Fibroblast of skin of back (primary cell): ENCODE measurements around the gene IKZF3.
"Not testable (repeated sequence)": the region's sequence is repeated elsewhere in the genome, so short reads cannot be mapped to it uniquely, and the experiment has no call there.

Experiments used
- DNase-seq: peaks from one replicate; pipeline ENCODE4 v3.0.0-alpha.2; 2013

Gene IKZF3

GRCh38 chr17:39754161-39754957 is 109.8 kb downstream of the IKZF3 start:
- DNase-seq, result peak; percentile 89

GRCh38 chr17:39753514-39754160 is 110.5 kb downstream of the IKZF3 start:
- peak; percentile 40 for DNase-seq

DNA sequence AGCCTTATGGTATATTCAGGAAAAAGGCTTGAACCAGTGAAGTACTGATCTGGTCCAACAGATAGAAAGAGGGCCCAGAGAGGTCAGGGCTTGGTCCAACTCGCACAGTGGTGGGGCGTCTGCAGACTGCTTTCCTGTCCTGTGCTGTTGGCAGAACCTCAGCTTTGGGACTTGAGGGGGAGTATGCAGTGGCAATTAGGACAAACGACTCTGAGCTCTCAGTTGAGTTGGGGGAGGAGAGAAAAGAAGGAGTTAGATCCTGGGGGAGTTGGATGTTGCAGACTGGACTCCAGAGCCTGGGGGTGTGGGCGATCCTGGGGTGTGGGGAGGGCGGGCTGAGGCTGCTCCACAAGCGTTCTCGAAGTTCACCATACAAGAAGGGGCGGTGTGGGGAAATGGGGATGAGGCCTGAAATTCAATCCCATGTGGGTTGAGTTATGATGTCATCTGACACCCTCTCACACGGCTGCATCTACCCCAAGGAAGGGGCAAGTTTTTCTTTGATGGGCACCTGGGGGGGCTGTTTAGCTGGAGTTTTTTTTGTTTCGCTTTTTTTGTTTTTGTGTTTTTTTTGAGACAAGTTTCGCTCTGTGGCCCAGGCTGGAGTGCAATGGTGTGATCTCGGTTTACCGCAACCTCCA is 111.8 kb downstream of the IKZF3 start:
- DNase-seq, result no peak

- DNase-seq, result no peak
Measured at GRCh38 chr17:39751637-39752036, 112.5 kb downstream of the IKZF3 start.

- DNase-seq, result no peak
Measured at GRCh38 chr17:39751016-39751543, 113.0 kb downstream of the IKZF3 start.

GRCh38 chr17:39750131-39751015 is 113.7 kb downstream of the IKZF3 start:
- DNase-seq, result no peak

- DNase-seq, result not testable (repeated sequence)
Measured at GRCh38 chr17:39748444-39749034, 115.6 kb downstream of the IKZF3 start.

DNA sequence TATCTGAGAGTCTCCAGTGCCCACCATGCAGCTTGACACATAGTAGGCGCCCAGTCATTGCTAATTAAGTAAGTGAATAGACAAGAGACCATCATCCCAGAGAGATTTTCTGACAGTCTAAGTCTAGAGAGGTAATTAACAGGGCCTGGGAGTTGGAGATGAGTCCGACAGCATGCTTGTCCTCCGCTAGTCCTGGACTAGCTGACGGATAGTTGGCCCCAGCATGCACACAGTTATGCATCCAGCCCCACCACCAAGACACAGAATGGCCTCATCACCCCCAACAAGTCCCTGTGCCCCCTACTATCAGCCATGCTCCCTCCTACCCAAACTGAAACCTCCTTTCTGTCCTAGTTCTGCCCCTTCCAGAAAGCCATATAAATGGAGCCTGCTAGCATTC is 116.4 kb downstream of the IKZF3 start:
- no peak for DNase-seq

DNA sequence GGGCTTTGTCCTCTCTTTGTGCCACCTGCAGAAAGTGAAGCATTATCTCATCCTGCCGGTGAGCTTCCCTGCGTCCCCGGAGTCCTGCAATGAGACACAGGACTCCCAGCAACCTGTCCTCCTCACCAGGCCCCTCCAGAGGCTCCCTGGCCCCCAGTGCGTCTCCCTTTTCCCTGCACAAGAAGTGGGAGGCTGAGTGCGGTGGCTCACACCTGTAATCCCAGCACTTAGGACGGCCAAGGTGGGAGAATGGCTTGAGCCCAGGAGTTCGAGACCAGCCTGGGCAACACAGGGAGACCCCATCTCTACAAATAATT is 118.0 kb downstream of the IKZF3 start:
- DNase-seq, result no peak

DNA sequence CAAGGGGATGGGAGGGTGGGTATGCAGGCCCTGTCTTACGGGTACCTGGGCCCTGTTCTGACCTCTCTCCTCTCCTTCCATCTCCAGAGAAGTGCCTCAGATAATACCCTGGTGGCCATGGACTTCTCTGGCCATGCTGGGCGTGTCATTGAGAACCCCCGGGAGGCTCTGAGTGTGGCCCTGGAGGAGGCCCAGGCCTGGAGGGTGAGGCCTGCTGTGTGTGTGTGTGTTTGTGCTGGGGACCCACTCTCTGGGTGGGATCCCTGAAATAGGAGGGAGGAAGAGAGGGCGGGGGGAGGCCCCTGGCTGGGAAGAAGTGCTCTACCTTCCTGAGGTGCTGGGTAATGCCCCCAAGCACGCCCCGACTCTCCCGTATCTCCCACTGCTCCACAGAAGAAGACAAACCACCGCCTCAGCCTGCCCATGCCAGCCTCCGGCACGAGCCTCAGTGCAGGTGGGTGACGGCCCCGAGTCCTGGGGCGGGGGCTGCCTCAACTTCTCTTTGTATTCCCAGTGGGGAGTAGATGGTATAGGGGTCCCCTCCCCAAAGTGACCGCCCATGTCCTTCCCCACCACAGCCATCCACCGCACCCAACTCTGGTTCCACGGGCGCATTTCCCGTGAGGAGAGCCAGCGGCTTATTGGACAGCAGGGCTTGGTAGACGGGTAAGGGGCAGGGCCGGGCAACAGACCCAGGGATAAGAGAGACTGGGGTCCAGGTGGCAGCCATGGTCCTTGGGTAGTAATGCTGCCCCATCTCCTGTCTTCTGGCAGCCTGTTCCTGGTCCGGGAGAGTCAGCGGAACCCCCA is 118.6 kb downstream of the IKZF3 start:
- no peak for DNase-seq

DNA sequence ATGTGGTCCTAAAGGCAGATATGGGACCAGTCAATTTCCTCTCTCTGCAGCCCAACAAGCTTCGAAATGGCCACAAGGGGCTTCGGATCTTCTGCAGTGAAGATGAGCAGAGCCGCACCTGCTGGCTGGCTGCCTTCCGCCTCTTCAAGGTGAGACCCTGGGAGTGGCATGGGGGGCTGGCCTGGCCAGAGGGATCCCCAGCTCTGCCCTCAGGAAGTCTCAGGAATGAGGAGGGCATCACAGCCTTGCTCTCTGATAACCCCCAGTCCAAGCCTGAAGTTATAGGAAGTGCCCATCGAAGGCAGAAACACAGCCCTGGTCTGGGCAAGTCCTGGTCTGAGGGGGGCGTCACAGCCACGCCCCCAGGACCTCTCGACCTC is 119.3 kb downstream of the IKZF3 start:
- DNase-seq, result no peak

DNA sequence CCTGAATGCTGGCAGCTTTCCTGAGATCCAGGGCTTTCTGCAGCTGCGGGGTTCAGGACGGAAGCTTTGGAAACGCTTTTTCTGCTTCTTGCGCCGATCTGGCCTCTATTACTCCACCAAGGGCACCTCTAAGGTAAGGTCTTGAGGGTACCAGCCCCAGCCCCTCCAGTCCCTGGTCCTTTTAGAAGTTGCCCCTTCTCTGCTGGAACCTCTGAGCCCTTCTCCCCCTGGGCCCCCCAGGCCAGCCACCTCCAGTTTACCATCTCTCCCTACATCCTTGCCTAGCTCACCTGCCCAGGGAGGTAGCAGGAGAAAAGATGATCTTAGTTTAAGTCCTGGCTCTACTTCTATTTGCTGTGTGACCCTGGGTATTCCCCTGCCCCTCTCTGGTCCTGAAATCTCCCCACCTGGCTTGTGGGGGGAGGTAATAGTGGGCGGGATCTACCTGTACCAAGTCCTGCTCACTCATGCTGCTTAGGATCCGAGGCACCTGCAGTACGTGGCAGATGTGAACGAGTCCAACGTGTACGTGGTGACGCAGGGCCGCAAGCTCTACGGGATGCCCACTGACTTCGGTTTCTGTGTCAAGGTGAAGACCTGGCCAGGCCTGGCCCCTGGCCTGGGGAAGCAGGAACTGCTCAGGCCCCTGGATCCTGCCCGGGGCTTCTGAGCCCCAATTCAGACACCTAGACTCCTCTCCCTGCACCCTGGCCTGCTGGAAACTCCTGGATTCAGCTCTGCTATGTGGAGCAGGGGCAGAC is 119.9 kb downstream of the IKZF3 start:
- DNase-seq, result no peak

DNA sequence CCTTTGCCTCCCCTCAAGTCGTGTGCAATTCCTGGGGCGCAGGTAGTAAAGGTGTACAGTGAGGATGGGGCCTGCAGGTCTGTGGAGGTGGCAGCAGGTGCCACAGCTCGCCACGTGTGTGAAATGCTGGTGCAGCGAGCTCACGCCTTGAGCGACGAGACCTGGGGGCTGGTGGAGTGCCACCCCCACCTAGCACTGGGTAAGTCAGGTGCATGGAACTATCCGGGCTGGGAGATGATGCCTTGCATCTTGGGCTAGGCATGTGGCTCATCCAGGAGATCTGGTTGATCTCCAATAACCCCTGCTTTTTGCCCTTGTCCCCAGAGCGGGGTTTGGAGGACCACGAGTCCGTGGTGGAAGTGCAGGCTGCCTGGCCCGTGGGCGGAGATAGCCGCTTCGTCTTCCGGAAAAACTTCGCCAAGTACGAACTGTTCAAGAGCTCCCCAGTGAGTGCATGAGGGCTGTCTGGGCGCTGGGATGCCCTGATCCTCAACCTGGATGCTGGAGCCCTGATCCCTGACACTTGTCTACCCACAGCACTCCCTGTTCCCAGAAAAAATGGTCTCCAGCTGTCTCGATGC is 121.2 kb downstream of the IKZF3 start:
- DNase-seq, result no peak

DNA sequence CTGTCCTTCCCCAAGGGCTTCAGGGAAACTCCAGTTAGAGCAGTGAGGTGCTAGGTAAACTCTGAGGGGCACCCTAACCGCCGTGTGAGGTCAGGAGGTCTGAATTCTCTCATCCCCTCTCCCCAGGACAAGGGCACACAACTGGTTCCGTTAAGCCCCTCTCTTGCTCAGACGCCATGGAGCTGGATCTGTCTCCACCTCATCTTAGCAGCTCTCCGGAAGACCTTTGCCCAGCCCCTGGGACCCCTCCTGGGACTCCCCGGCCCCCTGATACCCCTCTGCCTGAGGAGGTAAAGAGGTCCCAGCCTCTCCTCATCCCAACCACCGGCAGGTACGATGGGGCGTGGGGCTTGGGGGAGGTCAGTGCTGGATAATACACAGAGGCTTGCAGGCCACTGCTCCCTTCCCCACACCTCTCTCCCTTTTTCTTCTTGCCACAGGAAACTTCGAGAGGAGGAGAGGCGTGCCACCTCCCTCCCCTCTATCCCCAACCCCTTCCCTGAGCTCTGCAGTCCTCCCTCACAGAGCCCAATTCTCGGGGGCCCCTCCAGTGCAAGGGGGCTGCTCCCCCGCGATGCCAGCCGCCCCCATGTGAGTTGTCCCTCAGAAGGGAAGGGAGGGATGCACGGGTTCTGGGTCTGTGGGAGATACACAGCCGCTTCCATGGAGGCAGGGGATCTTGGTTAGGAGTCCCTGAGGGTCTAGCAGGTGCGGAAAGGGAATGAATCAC is 121.8 kb downstream of the IKZF3 start:
- DNase-seq, result no peak

GRCh38 chr17:39740357-39741111 is 123.6 kb downstream of the IKZF3 start:
- peak; percentile 78 for DNase-seq

GRCh38 chr17:39739885-39740356 is 124.2 kb downstream of the IKZF3 start:
- peak; percentile 55 for DNase-seq

DNA sequence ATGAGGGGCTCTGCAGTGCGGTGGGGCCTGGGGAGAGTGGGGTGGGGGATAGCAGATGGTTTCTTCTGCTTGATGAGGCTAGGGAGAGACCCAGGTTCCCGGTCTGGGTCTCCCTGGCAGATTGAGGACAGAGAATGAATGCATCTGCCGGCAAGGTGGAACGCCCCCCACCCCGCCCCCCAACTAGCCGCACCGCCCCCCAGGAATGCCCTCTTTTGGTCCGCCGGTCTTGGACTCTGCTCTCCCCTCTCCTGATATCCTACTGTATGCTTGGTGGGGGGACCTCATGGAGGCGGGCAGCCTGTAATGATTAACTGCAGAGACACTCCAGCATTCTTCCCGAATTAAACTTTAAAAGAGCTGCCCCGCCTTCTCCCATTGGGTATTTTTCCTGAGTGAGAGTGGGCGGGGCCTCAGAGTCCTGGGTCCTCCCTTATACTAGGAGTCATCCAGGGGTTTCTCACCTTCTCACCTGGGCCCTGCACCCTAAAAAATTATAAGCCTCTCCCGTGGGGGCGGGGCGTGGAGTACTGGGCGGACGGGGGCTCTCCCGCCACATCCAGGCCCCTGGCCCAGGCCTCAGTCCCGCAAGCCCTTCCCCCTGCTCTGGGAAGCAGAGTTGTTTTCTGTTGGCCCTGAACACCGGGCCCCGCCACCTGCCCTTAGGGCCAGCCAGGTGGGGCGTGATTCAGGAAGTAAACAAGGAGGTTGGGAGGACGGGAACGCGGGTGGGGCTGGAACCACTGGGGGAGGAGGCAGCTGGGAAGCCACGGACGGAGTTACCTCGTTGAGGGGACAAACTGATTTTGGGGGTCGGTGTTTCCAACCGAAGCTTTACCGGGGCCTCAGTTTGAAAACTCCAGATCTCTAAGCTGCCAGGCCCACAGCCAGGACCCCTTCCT is 124.9 kb downstream of the IKZF3 start:
- peak; percentile 68 for DNase-seq

DNA sequence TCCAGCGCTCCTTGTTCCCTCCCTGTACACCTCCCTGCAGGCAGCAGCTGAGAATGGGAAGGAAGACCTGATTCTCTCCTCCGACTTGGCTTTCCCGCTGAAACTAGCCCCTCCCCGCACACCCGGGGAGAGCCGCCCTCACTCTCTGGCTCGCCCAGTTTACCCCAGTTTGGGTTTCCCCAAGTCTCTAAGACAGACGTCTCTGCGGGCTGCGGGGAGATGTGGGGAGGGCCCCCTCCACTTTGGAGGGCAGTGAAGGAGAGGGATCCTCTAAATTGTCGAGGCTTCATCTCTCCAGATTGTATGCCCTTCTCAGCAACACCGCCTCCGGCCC is 125.6 kb downstream of the IKZF3 start:
- no peak for DNase-seq
